GM18498 (cell line): Measurements from ENCODE around the gene TMEM234.

Source experiments
- ATAC-seq: cut with Tn5 transposase; IDR thresholded peaks from one replicate; pipeline ENCODE4 v1.9.1; 2021; ENCODE audit warnings: mild to moderate bottlenecking, moderate library complexity; ENCODE audit not compliant: unreplicated experiment

The TMEM234 gene

DNA sequence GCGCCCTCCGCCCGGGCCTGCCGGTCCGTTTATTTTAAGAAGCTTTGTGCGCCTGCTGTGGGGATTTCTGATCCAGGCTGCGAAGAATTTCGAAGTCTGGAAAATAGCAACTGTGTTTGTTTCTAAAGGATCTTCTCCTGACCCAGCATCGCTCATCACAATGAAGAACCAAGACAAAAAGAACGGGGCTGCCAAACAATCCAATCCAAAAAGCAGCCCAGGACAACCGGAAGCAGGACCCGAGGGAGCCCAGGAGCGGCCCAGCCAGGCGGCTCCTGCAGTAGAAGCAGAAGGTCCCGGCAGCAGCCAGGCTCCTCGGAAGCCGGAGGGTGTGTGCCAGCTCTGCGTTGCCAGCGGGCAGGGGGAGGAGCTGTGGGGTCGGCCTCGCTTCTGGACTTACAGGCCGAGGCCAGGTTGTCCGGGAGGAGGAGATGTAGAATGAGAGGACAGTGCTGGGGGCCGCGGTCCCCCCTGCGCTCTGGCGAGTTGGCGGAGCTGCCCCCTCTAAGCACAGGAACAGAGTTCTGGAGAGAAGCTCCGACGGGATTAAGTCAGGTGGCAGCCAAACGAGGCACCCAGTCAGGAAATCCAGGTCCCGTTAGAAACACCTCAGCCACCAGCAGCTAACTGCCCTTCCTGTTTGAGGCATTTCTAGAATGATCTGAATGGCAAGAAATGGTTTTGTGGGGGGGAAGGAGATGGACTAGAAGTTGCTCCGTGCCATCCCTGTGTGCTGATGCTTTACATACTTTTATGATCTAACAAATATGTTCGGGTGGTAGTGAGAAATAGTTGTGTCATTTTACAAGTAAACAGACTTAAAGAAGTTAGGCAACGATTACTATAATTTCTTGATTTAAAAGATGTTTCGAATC, 41.7 kb downstream of the TMEM234 start:
- no peak for ATAC-seq

- ATAC-seq = peak; percentile 88
Measured at GRCh38 chr1:32179443-32180185, 42.5 kb downstream of the TMEM234 start, which contains the start of gene TXLNA. TXLNA (plus strand) TSS chr1:32179675; CDS start chr1:32180346, 671 bp downstream.

- no peak for ATAC-seq
Measured at GRCh38 chr1:32179193-32179442, 43.0 kb downstream of the TMEM234 start.

DNA sequence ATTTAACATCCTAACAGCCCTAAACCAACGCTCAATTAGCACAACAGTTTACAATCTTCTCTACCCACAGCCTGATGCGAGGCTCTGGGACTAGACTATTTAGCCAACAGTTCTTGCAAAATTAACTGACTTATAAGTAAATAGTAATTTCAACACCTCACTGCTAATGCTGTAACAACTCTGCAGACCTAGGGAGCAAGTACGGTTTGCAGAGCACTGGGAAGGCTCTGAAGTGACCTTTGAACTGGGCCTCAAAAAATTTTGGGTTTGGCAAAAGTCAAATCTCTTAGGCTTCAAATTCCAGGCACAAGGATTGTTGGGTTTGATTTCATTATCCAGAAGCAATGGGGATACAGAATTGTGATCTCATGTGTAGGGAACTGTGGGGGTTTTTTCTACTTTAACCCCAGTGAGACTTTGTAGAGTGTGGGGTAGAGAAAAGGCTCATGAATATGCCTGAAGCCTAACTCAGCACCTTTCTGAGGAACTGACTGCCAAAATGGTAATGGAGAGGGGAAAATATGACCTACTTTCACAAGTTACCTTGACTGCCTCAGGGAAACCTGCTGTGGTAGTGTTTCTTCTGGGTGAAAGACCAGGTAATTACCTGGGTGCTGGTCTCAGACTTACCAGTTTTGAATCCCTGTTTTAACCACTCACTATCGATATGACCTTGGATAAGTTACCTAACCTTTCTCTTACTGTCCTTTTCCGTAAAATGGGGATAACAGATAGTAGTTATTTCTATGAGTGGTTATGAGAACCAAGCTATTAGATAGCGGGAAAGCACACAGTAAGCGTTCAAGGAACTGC, 43.6 kb downstream of the TMEM234 start:
- no peak for ATAC-seq

DNA sequence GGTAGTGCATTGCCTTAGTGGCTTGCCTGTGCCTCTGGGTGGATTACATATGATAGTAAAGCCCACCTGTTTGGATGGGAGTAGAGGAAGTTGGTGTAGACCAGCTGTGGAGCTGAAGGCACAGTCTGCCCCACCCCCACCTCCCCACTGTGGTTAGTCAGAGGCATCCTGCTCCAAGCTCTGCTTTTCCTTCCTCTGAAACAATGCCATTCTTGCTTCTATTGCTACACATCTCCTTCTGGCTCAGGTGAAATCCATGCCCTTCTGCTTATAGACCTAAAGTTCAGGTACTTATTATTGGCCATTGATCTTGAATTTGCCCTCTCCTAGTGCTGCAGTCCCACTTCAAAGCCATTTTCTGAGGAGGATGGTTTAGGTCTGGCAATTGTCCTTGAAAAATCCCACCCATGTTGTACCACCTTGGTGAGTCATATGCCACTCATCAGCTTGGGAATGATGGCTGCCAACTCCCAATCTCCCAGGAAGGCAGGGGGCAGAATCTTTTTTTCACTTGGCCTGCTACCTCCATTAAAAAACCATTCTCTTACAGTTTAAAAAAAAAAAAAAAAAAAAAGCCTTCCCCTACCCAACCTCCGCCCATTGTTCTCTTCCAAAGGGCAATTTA, 49.4 kb downstream of the TMEM234 start:
- ATAC-seq = no peak

DNA sequence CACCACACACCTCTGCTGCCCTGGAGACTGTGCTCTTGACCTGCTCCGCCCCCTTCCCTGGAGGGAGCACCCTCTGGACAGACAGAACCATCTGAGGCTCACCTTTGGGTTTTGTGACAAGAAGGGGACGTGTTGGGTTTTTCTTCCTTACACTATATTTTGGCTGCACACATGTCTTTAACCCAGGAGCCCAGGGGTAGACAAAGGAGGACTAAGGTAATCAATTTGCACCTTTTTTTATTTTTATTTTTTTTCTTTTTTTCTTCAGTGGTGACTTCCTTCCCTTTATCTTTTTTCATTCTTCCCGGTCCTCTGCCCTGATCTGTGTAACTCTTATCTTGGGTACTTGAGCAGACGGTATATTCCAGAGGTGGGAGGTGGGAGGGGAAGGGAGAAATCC, 51.2 kb downstream of the TMEM234 start:
- ATAC-seq = no peak
